ENCODE results near the gene ZGLP1. TPM values are rescaled to one million over a fixed set of nuclear protein-coding genes. Genes with fewer than 3 reads are reported as not detected.
"Not testable (repeated sequence)": the region's sequence is repeated elsewhere in the genome, so short reads cannot be mapped to it uniquely, and the experiment has no call there.

The ZGLP1 gene
- total RNA-seq, 1 donor from 2014 or later = 0.40 TPM

GRCh38 chr19:10295305-10295846 is 14.2 kb downstream of the ZGLP1 start:
- DNase-seq (ENCODE audit: low read depth in 2 of 2) = peak in 1 of 2 donors; percentile 63

GRCh38 chr19:10294368-10294697 is 15.3 kb downstream of the ZGLP1 start:
- peak in 1 of 2 donors; percentile 32 for DNase-seq (ENCODE audit: low read depth in 2 of 2)

DNA sequence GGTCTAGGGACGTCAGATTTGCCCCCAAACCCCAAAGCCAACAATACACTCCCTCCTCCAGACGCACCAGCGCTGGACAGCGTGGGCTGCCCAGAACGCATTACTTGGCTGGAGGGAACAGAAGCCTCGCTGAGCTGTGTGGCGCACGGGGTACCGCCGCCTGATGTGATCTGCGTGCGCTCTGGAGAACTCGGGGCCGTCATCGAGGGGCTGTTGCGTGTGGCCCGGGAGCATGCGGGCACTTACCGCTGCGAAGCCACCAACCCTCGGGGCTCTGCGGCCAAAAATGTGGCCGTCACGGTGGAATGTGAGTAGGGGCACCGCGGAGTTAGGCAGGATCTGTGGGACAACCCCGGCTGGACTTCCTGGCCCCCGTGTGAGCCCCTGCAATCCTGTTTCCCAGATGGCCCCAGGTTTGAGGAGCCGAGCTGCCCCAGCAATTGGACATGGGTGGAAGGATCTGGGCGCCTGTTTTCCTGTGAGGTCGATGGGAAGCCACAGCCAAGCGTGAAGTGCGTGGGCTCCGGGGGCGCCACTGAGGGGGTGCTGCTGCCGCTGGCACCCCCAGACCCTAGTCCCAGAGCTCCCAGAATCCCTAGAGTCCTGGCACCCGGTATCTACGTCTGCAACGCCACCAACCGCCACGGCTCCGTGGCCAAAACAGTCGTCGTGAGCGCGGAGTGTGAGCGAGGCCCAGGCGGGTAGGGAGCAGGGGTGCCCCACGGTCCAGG is 15.8 kb downstream of the ZGLP1 start:
- DNase-seq (ENCODE audit: low read depth in 2 of 2) = no peak

DNA sequence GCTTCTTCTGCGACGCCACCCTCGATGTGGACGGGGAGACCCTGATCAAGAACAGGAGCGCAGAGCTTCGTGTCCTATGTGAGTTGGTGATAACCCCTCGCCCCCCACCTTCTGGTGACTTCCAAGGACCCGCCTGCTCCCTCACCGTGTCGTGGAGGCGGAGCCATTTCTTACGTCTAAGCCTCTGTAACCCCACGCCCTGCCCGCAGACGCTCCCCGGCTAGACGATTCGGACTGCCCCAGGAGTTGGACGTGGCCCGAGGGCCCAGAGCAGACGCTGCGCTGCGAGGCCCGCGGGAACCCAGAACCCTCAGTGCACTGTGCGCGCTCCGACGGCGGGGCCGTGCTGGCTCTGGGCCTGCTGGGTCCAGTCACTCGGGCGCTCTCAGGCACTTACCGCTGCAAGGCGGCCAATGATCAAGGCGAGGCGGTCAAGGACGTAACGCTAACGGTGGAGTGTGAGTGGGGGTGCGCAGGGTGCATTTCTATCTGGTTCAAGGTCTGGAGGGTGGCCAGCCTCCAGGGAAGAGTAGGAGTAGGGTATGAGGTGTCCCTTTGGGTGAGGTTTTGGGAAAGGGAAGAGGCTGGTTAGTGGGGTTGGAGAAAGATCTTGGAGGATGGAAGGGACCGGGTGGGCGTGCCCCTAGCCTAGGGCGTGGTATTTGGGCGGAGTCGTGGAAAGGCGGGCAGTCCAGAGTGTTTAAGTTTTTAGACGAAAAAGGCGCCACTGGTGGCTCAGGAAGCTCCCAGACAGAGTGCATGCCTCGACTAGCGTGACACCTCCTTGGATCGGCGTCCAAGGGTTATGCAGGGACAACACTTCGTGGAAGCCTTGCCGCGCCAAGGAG is 16.6 kb downstream of the ZGLP1 start:
- DNase-seq (ENCODE audit: low read depth in 2 of 2) = no peak

- DNase-seq (ENCODE audit: low read depth in 2 of 2) = peak; percentile 50 to 58
These were observed 17.3 kb downstream of the ZGLP1 start for GRCh38 chr19:10292206-10292788.

DNA sequence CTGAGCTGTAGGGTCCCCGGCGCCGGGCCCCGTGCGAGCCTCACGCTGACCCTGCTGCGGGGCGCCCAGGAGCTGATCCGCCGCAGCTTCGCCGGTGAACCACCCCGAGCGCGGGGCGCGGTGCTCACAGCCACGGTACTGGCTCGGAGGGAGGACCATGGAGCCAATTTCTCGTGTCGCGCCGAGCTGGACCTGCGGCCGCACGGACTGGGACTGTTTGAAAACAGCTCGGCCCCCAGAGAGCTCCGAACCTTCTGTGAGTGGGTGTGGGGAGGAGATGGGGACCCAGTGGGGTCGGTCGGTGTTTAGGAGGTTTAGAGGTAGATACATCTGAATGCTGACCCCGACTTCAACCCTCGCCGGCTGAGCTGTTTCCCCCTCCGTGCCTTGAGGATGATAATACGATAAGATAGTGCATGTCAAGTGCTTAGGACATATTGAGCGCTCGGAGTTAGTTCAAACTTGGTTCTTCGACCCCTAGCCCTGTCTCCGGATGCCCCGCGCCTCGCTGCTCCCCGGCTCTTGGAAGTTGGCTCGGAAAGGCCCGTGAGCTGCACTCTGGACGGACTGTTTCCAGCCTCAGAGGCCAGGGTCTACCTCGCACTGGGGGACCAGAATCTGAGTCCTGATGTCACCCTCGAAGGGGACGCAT is 17.9 kb downstream of the ZGLP1 start:
- no peak for DNase-seq (ENCODE audit: low read depth in 2 of 2)

GRCh38 chr19:10290876-10291553 is 18.6 kb downstream of the ZGLP1 start:
- no peak for DNase-seq (ENCODE audit: low read depth in 2 of 2)

DNA sequence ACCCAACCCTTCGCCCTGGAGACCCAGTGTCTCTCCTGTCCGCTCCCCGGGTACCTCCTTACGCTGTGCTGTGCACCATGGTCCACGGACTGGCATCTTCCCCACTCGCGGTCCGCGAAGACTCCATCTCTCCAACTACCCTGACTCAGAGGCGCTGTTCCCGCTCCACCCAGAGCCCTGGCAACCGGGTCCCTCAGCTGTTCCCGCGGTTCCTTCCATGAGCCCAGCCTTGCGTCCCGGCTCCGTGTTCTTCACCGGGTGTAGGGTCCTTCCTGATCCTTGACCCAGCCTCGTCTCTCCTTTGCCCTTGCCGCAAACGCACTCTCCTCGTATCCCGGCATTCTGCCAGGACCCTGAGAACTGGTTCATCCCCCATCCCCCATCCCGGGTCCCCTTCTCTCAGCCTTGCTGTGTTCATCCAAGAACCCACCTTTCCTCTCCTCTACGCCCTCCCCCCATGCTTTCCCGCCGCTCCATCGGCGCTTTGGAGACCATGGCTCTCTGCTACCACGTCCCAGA is 19.2 kb downstream of the ZGLP1 start:
- no peak for DNase-seq (ENCODE audit: low read depth in 2 of 2)

- DNase-seq (ENCODE audit: low read depth in 2 of 2) = no peak
These were observed 19.7 kb downstream of the ZGLP1 start, which contains the start of gene ICAM5 for GRCh38 chr19:10289836-10290356. TSS of gene ICAM5 (plus strand) at chr19:10289952. CDS start at chr19:10290044, 92 bp downstream.

- peak; percentile 34 to 39 for DNase-seq (ENCODE audit: low read depth in 2 of 2)
These were observed 20.3 kb downstream of the ZGLP1 start for GRCh38 chr19:10289167-10289835.

DNA sequence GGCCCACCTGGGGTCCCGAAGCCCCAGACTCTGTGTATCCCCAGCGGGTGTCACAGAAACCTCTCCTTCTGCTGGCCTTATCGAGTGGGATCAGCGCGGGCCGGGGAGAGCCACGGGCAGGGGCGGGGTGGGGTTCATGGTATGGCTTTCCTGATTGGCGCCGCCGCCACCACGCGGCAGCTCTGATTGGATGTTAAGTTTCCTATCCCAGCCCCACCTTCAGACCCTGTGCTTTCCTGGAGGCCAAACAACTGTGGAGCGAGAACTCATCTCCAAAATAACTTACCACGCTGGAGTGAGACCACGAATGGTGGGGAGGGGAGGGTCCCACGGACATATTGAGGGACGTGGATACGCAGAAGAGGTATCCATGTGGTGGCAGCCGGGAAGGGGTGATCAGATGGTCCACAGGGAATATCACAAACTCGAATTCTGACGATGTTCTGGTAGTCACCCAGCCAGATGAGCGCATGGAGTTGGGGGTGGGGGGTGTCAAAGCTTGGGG is 20.9 kb downstream of the ZGLP1 start:
- peak; percentile 46 to 54 for DNase-seq (ENCODE audit: low read depth in 2 of 2)

- DNase-seq (ENCODE audit: low read depth in 2 of 2) = peak; percentile 53 to 77
These were observed 22.5 kb downstream of the ZGLP1 start, which contains the start of gene ICAM4 for GRCh38 chr19:10286803-10287737. TSS of gene ICAM4 (plus strand) at chr19:10286955. CDS start at chr19:10287013, 58 bp downstream.

GRCh38 chr19:10285393-10285792 is 24.2 kb downstream of the ZGLP1 start:
- DNase-seq (ENCODE audit: low read depth in 2 of 2) = no peak

- no peak for DNase-seq (ENCODE audit: low read depth in 2 of 2)
These were observed 24.7 kb downstream of the ZGLP1 start for GRCh38 chr19:10284960-10285278.

- no peak for DNase-seq (ENCODE audit: low read depth in 2 of 2)
These were observed 25.3 kb downstream of the ZGLP1 start for GRCh38 chr19:10284065-10284959.

GRCh38 chr19:10283301-10284064 is 26.1 kb downstream of the ZGLP1 start:
- no peak for DNase-seq (ENCODE audit: low read depth in 2 of 2)

GRCh38 chr19:10282043-10282442 is 27.6 kb downstream of the ZGLP1 start:
- DNase-seq (ENCODE audit: low read depth in 2 of 2) = not testable (repeated sequence)
